SK-N-MC (cell line): ENCODE data around the gene SPOP.

Experiments
- EZH2 ChIP-seq: fragments of 200-600 bp; sonication (generic); IDR thresholded peaks from one replicate; pipeline ENCODE4 v1.6.1; 2017; ENCODE audit warnings: antibody characterized with exemption
- FOXP2 ChIP-seq: optimal IDR thresholded peaks from 2 replicates; pipeline ENCODE3; 2011; ENCODE audit warnings: mild to moderate bottlenecking, moderate library complexity; ENCODE audit not compliant: insufficient read depth; ENCODE audit errors: extremely low read length, control extremely low read depth
- POLR2AphosphoS5 ChIP-seq: IDR thresholded peaks from 2 replicates; pipeline ENCODE4 v1.6.1; 2012; ENCODE audit warnings: mild to moderate bottlenecking, low read depth, low read length, borderline replicate concordance

- TF ChIP-seq EZH2, result no peak
- TF ChIP-seq POLR2AphosphoS5, result no peak
- TF ChIP-seq FOXP2, result no peak
Observed at GRCh38 chr17:49725452-49726130, 47.7 kb upstream of the SPOP start.
